NOMO-1 (cell line): Measurements from ENCODE around the gene MTMR12.
"Not testable (repeated sequence)": the region's sequence is repeated elsewhere in the genome, so short reads cannot be mapped to it uniquely, and the experiment has no call there.

Experiments used
- DNase-seq, 2 experiments: peaks; one replicate each; lab custom pipeline; 2025; ENCODE audit not compliant: unreplicated experiment in 2 of 2; lab: John Stamatoyannopoulos, UW

MTMR12 gene

GRCh38 chr5:32302835-32303754, 9.6 kb downstream of the MTMR12 start:
- DNase-seq, result no peak

GRCh38 chr5:32301891-32302290, 10.8 kb downstream of the MTMR12 start:
- no peak for DNase-seq

- DNase-seq, result no peak
Observed at GRCh38 chr5:32299059-32299677, 13.6 kb downstream of the MTMR12 start.

DNA sequence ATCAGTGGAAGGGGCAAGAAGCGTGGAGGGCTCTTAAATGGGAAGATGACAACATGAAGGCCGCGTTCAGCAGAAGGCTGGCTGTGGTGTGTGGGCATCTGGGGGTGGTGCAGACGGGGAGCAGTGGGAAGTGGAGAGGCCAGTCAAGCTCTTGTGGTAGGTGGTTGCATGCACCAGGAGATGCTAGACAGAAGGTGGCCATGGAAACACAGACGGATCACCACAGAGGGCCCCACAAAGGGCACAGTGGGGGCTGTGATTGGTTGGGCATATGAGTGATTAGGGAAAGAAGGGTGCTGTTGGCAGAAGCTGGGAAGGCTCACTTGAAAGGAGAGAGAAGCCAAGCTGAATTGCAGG, 14.7 kb downstream of the MTMR12 start:
- no peak for DNase-seq

DNA sequence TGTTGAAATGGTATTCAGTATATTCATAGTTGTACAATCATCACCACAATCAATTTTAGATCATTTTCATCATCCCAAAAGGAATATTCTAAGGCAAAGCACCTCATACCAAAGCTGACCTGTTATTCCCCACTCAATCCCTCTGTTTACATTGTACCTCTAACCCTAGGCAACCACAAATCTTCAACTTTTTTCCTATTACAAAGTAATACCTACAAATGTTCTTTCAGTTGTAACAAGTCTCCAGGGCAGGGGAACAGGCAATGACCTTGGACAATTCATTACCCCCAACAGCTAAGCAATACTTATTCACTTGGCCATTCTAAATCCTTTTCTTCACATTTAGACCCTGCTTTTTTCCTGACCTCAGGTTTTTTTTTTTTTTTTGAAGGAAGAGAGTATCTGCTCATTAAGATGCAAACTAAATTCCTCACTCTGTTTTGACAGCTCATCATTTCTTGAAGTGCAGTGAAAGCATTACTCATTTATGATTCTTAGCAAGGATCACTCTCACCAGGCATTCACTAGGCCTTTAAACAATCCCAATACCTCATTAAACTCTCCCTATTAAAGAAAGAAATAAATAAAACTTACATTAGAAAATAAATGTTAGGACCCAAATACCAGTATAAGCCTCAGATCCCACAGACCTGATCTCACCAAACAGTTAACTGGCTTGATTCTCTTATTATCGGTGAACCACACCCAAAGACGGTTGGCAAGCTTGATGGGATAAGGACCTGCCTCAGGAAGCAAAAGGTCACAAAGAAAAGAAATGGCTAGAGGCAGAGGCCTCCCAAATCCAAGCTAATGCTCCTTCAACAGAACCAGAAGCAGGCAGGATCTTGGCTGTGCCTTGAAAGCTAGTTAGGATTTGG, 15.3 kb downstream of the MTMR12 start:
- no peak for DNase-seq

DNA sequence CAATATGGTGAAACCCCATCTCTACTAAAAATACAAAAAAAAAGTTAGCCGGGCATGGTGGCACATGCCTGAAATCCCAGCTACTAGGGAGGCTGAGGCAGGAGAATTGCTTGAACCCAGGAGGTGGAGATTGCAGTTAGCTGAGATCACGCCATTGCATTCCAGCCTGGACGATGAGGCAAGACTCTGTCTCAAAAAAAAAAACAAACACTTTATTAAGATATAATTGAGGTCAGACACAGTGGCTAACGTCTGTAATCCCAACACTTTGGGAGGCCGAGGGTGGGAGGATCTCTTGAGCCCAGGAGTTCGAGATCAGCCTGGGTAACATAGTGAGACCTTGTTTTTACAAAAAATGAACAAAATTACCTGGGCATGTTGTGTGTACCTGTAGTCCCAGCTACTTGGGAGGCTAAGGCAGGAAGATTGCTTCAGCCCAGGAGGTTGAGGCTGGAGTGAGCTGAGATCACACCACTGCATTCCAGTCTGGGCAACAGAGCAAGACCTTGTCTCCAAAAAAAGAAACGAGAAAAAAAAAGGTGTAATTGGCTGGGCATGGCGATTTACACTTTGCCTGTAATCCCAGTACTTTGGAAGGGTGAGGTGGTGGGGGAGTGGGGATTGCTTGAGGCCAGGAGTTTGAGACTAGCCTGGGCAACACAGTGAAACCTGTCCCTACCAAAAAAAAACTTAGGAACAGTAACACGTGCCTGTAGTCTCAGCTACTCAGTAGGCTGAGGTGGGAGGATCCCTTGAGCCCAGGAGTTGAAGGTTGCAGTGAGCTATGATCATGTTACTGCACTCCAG, 16.6 kb downstream of the MTMR12 start:
- not testable (repeated sequence) for DNase-seq

- no peak for DNase-seq
Observed at GRCh38 chr5:32291591-32291990, 21.1 kb downstream of the MTMR12 start.

DNA sequence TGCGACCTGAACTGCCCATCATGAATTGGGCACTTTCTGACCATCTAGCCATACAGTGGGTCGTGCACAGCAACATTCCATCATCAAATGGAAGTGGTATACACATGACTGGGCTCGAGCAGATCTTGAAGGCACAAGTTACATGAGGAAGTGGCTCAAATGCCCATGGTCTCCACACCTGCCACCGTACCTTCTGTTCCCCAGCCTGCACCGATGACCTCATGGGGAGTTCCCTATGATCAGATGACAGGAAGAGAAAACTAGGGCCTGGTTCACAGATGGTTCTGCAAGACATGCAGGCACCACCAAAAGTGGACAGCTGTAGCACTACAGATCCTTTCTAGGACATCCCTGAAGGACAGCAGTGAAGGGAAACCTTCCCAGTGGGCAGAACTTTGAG, 21.8 kb downstream of the MTMR12 start:
- DNase-seq, result no peak

DNA sequence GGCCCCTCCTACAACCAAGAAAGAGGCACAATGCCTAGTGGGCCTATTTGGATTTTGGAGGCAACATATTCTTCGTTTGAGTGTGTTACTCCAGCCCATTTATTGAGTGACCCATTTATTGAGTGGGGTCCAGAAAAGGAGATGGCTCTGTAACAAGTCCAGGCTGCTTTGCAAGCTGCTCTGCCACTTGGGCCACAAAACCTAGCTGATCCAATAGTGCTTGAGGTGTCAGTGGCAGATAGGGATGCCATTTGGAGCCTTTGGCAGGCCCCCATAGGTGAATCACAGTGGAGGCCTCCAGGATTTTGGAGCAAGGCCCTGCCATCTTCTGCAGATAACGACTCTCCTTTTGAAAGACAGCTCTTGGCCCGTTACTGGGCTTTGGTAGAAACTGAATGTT, 22.2 kb downstream of the MTMR12 start:
- not testable (repeated sequence) for DNase-seq

GRCh38 chr5:32289986-32290385, 22.8 kb downstream of the MTMR12 start:
- not testable (repeated sequence) for DNase-seq

GRCh38 chr5:32288135-32288534, 24.6 kb downstream of the MTMR12 start:
- DNase-seq, result not testable (repeated sequence)

- DNase-seq, result not testable (repeated sequence)
Observed at GRCh38 chr5:32287525-32287924, 25.2 kb downstream of the MTMR12 start.

- DNase-seq, result no peak
Observed at GRCh38 chr5:32285510-32286138, 27.1 kb downstream of the MTMR12 start.

DNA sequence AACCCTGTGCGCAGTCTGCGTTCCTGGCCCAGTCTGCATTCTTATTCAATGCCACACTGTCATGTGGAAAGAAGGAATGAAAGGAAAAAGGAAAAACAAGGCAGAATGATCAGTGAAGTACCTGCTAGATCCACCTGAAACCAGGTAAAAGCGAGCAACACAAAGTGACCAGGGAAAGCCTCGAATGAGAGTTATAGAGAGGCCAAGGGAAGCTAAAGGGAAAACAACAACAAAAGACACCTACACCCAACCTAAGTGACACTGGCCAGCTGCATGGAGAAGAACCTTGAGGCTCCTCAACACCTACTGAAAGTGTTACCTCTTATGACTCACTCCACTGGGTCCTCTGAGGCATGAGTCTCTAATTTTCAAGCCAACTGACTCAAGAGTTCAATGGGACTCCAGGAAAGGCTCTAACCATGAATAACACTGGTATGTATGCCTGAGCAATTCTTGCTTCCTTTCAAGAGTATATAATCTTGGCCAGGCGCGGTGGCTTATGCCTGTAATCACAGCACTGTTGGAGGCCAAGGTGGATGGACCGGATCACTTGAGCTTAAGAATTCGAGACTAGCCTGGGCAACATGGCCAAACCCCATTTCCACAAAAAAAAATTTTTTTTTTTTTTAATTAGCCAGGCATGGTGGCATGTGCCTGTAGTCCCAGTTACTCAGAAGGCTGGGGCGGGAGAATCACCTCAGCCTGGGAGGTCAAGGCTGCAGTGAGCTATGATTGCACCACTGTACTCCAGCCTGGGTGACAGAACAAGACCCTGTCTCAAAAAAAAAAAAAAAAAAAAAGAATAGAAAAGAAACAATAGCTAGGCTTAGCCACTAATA, 29.0 kb downstream of the MTMR12 start:
- DNase-seq, result peak in 1 of 2 experiments; percentile 26

GRCh38 chr5:32283061-32283460, 29.7 kb downstream of the MTMR12 start:
- no peak for DNase-seq

DNA sequence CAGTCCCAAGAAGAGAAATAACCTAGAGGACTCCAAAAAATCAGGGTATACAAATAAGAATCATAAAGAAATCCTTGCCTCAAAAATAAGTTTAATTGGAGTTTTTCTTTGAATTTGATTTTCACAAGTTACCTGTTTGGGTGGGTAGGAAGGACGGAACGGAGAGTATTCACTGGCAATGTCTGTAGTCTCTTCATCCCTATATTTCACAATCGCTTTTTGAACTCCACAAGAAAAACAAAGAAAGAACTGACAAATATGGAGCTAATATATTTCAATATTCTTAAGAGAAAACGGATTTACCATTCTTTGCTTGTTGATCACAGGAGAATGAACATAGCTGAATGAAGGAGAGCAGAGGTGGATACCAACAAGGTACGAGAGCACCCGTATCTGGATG, 30.1 kb downstream of the MTMR12 start:
- DNase-seq, result no peak

DNA sequence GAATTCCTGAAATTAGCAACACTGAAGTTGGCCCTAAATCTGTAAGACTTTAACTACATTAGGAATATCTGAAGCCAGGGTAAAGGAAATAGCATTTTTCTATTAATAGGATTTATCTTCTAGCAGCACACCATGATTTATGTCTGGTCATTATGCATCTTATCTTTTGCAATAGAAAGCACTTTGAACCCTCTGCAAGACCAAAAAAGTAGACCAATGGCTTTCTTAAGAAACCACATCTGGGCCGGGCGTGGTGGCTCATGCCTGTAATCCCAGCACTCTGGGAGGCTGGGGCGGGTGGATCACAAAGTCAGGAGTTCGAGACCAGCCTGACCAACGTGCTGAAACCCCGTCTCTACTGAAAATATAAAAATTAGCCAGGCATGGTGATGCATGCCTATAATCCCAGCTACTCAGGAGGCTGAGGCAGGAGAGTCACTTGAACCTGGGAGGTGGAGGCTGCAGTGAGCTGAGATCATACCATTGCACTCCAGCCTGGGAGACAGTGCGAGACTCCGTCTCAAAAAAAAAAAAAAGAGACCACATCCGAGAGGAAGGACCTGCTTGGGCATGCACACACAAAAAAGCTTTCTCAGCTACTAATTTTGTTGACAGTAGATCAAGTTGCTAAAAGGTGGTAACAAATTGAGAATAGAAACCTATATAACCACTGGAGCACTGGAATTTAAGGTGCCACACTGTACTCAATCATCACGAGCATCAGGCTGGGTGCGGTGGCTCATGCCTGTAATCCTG, 31.2 kb downstream of the MTMR12 start:
- peak; percentile 95 to 100 for DNase-seq

- peak in 1 of 2 experiments; percentile 49 for DNase-seq
Observed at GRCh38 chr5:32280656-32281081, 32.1 kb downstream of the MTMR12 start.
